Astrocyte (in vitro differentiated cells and primary cell): Measurements from ENCODE around the gene ASB5. TPM values are rescaled to one million over a fixed set of nuclear protein-coding genes. Genes with fewer than 3 reads are reported as not detected.

Source experiments
- DNase-seq: peaks from one replicate; pipeline ENCODE4 v3.0.0-alpha.2; 2010; ENCODE audit warnings: low read depth
- FAIRE-seq: peaks from 2 replicates; lab custom pipeline; 2011; peaks lifted over from hg19 to GRCh38; lab: Jason Lieb, UNC
- H2AFZ ChIP-seq: 2 replicates; pipeline ENCODE4 v1.6.0; 2012; ENCODE audit warnings: low read depth, low read length, inconsistent platforms
- H3K27ac ChIP-seq: 2 replicates; pipeline ENCODE4 v1.5.1; 2011; ENCODE audit warnings: low read depth, low read length, inconsistent platforms
- H3K27me3 ChIP-seq: 2 replicates; pipeline ENCODE4 v1.6.0; 2011; ENCODE audit warnings: low read length, inconsistent platforms; ENCODE audit not compliant: insufficient read depth
- H3K36me3 ChIP-seq: 2 replicates; pipeline ENCODE4 v1.5.1; 2011; ENCODE audit warnings: low read length, inconsistent platforms; ENCODE audit not compliant: insufficient read depth
- H3K4me1 ChIP-seq: 2 replicates; pipeline ENCODE4 v1.5.1; 2011; ENCODE audit warnings: low read length, inconsistent platforms; ENCODE audit not compliant: insufficient read depth
- H3K4me2 ChIP-seq: 2 replicates; pipeline ENCODE4 v1.6.0; 2012; ENCODE audit warnings: low read length, inconsistent platforms
- H3K4me3 ChIP-seq: 2 replicates; pipeline ENCODE4 v1.5.1; 2011; ENCODE audit warnings: low read depth, mild to moderate bottlenecking, low read length, inconsistent platforms; ENCODE audit not compliant: insufficient read depth
- H3K79me2 ChIP-seq: 2 replicates; pipeline ENCODE4 v1.6.0; 2012; ENCODE audit warnings: mild to moderate bottlenecking, low read length, inconsistent platforms; ENCODE audit not compliant: insufficient read depth
- H3K9ac ChIP-seq: 2 replicates; pipeline ENCODE4 v1.6.0; 2012; ENCODE audit warnings: mild to moderate bottlenecking, low read length, inconsistent platforms
- H3K9me3 ChIP-seq: 2 replicates; pipeline ENCODE4 v1.5.1; 2012; ENCODE audit warnings: low read depth, mild to moderate bottlenecking, low read length, inconsistent platforms; ENCODE audit not compliant: insufficient read depth
- H4K20me1 ChIP-seq: 2 replicates; pipeline ENCODE4 v1.6.0; 2012; ENCODE audit warnings: low read length, inconsistent platforms; ENCODE audit not compliant: insufficient read depth
- H3K27ac Mint-ChIP-seq: one replicate; pipeline ENCODE4 v1.8.0; 2021; ENCODE audit warnings: mild to moderate bottlenecking, mixed read lengths; ENCODE audit not compliant: unreplicated experiment
- H3K27me3 Mint-ChIP-seq: one replicate; pipeline ENCODE4 v1.8.0; 2021; ENCODE audit warnings: low read depth, mixed read lengths; ENCODE audit not compliant: unreplicated experiment
- H3K36me3 Mint-ChIP-seq: one replicate; pipeline ENCODE4 v1.8.0; 2021; ENCODE audit warnings: low read depth, mixed read lengths; ENCODE audit not compliant: unreplicated experiment
- H3K4me1 Mint-ChIP-seq: one replicate; pipeline ENCODE4 v1.8.0; 2021; ENCODE audit warnings: low read depth, mixed read lengths; ENCODE audit not compliant: unreplicated experiment
- H3K4me3 Mint-ChIP-seq: one replicate; pipeline ENCODE4 v1.8.0; 2021; ENCODE audit warnings: mild to moderate bottlenecking, moderate library complexity, mixed read lengths; ENCODE audit not compliant: unreplicated experiment
- H3K9me3 Mint-ChIP-seq: one replicate; pipeline ENCODE4 v1.8.0; 2021; ENCODE audit warnings: mild to moderate bottlenecking, mixed read lengths; ENCODE audit not compliant: unreplicated experiment
- EZH2 ChIP-seq: IDR thresholded peaks from 2 replicates; pipeline ENCODE4 v1.6.1; 2012; ENCODE audit warnings: mild to moderate bottlenecking, low read length, inconsistent platforms; ENCODE audit not compliant: insufficient read depth
- total RNA-seq: library from RNA; stranded (reverse); gene quantifications from 2 replicates; pipeline ENCODE4 v1.2.1, GENCODE V29; 2021
- TF ChIP-seq, protein P1 (sequence below): IDR thresholded peaks from 2 replicates; pipeline ENCODE4 v1.5.1; 2011; ENCODE audit warnings: low read depth, mild to moderate bottlenecking, inconsistent platforms, low read length, moderate library complexity; ENCODE audit not compliant: insufficient read depth

ASB5 gene
- total RNA-seq, 1 donor from 2014 or later, result 0.43 TPM

DNA sequence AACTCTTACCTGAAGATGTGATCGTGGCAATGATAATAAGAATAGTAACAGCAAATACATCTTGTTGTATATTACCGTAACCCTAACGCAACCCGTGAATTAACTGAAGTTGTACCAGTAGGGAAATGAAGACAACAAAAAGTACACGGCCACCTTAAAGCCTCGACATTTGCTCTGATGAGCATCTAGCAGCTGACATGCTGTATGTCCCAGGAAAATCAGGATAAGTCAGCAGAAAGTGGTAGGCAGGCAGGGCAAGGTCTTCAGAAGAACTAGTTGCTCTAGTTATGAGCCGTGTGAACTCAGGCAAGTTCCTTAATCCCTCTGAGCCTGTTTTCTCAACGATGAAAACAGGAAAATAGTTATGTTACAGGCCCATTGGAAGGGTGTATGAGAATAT, 7.7 kb upstream of the ASB5 start:
- Histone ChIP-seq H3K4me1 (peaks cover 3% of the 10 kb centered on the region), H4K20me1 (no peaks in the 10 kb centered on the region), H3K27ac (no peak overlapping the region), H3K4me2 (no peak overlapping the region), H3K9ac (no peak overlapping the region), H2AFZ (no peak overlapping the region), H3K36me3 (no peaks in the 10 kb centered on the region), H3K27me3 (no peaks in the 10 kb centered on the region), H3K79me2 (no peaks in the 10 kb centered on the region), H3K4me3 (no peak overlapping the region), H3K9me3 (no peaks in the 10 kb centered on the region)
- no peak overlapping the region for H3K27ac Mint-ChIP-seq
- TF ChIP-seq EZH2, result no peak
- TF ChIP-seq, protein P1, sequence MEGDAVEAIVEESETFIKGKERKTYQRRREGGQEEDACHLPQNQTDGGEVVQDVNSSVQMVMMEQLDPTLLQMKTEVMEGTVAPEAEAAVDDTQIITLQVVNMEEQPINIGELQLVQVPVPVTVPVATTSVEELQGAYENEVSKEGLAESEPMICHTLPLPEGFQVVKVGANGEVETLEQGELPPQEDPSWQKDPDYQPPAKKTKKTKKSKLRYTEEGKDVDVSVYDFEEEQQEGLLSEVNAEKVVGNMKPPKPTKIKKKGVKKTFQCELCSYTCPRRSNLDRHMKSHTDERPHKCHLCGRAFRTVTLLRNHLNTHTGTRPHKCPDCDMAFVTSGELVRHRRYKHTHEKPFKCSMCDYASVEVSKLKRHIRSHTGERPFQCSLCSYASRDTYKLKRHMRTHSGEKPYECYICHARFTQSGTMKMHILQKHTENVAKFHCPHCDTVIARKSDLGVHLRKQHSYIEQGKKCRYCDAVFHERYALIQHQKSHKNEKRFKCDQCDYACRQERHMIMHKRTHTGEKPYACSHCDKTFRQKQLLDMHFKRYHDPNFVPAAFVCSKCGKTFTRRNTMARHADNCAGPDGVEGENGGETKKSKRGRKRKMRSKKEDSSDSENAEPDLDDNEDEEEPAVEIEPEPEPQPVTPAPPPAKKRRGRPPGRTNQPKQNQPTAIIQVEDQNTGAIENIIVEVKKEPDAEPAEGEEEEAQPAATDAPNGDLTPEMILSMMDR, result no peak
- FAIRE-seq, result no peak
- DNase-seq, result no peak
- H3K36me3 Mint-ChIP-seq, result no peaks in the 10 kb centered on the region
- H3K27me3 Mint-ChIP-seq, result no peaks in the 10 kb centered on the region
- H3K4me3 Mint-ChIP-seq, result no peak overlapping the region
- H3K9me3 Mint-ChIP-seq, result no peaks in the 10 kb centered on the region
- peaks cover 16% of the 10 kb centered on the region for H3K4me1 Mint-ChIP-seq

- H3K27ac ChIP-seq, result no peak overlapping the region
- H3K27me3 ChIP-seq, result no peaks in the 10 kb centered on the region
- H3K9me3 ChIP-seq, result no peaks in the 10 kb centered on the region
- Mint-ChIP-seq H3K4me3 (no peak overlapping the region), H3K9me3 (no peaks in the 10 kb centered on the region), H3K27ac (no peak overlapping the region), H3K4me1 (peaks cover 30% of the 10 kb centered on the region), H3K36me3 (no peaks in the 10 kb centered on the region), H3K27me3 (no peaks in the 10 kb centered on the region)
- no peaks in the 10 kb centered on the region for H3K36me3 ChIP-seq
- no peak for TF ChIP-seq EZH2
- TF ChIP-seq, protein P1, result no peak
- H3K4me2 ChIP-seq, result peak overlapping the region; percentile 23
- H3K79me2 ChIP-seq, result no peaks in the 10 kb centered on the region
- H2AFZ ChIP-seq, result no peak overlapping the region
- peak; percentile 56 for FAIRE-seq
- peaks cover 18% of the 10 kb centered on the region for H3K4me1 ChIP-seq
- DNase-seq, result peak; percentile 63
- H3K9ac ChIP-seq, result no peak overlapping the region
- H4K20me1 ChIP-seq, result no peaks in the 10 kb centered on the region
- no peak overlapping the region for H3K4me3 ChIP-seq
Measured at GRCh38 chr4:176274441-176274840, 5.4 kb upstream of the ASB5 start.

DNA sequence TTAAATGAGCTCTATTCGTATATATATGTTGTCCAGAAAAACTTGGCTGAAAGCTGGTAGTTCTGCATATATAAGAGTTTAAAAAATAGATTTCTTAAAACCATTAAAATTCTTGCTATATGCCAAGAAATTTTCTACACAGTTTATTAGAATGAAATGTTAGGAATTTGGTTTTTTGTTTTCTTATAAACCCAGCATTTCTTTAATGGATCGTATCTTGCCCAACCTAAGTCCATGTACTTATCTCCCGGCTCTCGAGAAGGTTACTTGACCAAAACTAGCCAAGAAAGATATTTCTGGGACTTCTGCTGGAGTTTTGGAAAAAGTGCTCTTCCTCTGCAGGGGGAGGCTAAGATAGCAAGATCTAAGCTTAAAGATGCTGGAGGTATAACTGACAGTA, 4.7 kb upstream of the ASB5 start:
- no peaks in the 10 kb centered on the region for H3K9me3 Mint-ChIP-seq
- Histone ChIP-seq H3K27me3 (no peaks in the 10 kb centered on the region), H3K4me3 (no peak overlapping the region), H2AFZ (no peak overlapping the region), H3K4me2 (no peak overlapping the region), H3K79me2 (no peaks in the 10 kb centered on the region), H3K36me3 (no peaks in the 10 kb centered on the region), H3K4me1 (peaks cover 18% of the 10 kb centered on the region), H3K9me3 (no peaks in the 10 kb centered on the region), H3K27ac (no peak overlapping the region), H4K20me1 (no peaks in the 10 kb centered on the region), H3K9ac (no peak overlapping the region)
- FAIRE-seq (no peak), DNase-seq (peak; percentile 26)
- H3K36me3 Mint-ChIP-seq, result no peaks in the 10 kb centered on the region
- peak overlapping the region; percentile 76 for H3K27ac Mint-ChIP-seq
- H3K4me3 Mint-ChIP-seq, result no peak overlapping the region
- H3K4me1 Mint-ChIP-seq, result peaks cover 30% of the 10 kb centered on the region
- no peaks in the 10 kb centered on the region for H3K27me3 Mint-ChIP-seq
- TF ChIP-seq, protein P1, result no peak
- no peak for TF ChIP-seq EZH2
